T-helper 17 cell (primary cell): ENCODE results near the gene ATP6V1B1. TPM values are rescaled to one million over a fixed set of nuclear protein-coding genes. Genes with fewer than 3 reads are reported as not detected.

ENCODE experiments used
- ATAC-seq: fragments of 150-1000 bp; cut with Tn5 transposase; 2 replicates; pipeline ENCODE4 v1.10.0; 2021; ENCODE audit warnings: mild to moderate bottlenecking, moderate library complexity
- DNase-seq, 3 donors: peaks; one replicate each; pipeline versions ENCODE4 v3.0.0 to v3.0.0-alpha.2; 2020 to 2021
- H3K9me3 ChIP-seq: one replicate; pipeline ENCODE4 v1.7.0; 2013; ENCODE audit warnings: low read length, mild to moderate bottlenecking; ENCODE audit not compliant: control insufficient read depth, poor library complexity, severe bottlenecking
- H3K27ac Mint-ChIP-seq: one replicate; pipeline ENCODE4 v1.8.0; 2022; ENCODE audit warnings: mild to moderate bottlenecking, moderate library complexity, mixed read lengths
- H3K27me3 Mint-ChIP-seq: one replicate; pipeline ENCODE4 v1.8.0; 2022; ENCODE audit warnings: mixed read lengths
- H3K36me3 Mint-ChIP-seq: one replicate; pipeline ENCODE4 v1.8.0; 2022; ENCODE audit warnings: low read depth, mixed read lengths
- H3K4me1 Mint-ChIP-seq: one replicate; pipeline ENCODE4 v1.8.0; 2022; ENCODE audit warnings: mild to moderate bottlenecking, mixed read lengths
- H3K4me3 Mint-ChIP-seq: one replicate; pipeline ENCODE4 v1.8.0; 2022; ENCODE audit warnings: mild to moderate bottlenecking, moderate library complexity, mixed read lengths
- total RNA-seq, 4 donors: library from RNA in 2 of 4; stranded (reverse) in 2 of 4; gene quantifications; one replicate each; pipeline ENCODE4 v1.2.3 and lab custom pipeline; 2022 to 2026

Gene ATP6V1B1
- total RNA-seq, 2 donors from 2014 or later: not detected

DNA sequence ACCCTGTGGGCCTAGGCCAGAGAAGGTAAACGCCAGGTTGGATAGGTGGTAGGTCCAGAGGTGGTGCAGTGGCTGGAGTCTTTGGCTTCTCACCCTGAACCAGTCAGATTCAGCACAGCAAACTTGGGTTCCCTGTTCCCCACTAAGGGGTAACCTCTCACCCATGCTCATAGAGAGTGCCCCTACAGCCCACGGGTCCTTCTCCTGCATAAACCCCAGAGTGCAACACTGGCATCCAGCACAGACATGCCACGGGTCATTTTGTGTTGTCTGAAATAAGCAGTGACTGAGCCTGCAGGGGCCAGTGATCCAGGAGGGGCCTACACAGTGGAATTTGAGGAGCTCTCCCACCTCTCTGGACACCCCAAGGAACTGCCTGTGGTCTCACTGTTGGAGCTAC is 40.5 kb upstream of the ATP6V1B1 start:
- no peak for ATAC-seq
- no peak overlapping the region for H3K27ac Mint-ChIP-seq

GRCh38 chr2:70895998-70896764 is 39.5 kb upstream of the ATP6V1B1 start:
- Mint-ChIP-seq H3K27ac (no peak overlapping the region), H3K4me1 (peaks cover 25% of the 10 kb centered on the region), H3K36me3 (peaks cover 16% of the 10 kb centered on the region), H3K4me3 (no peak overlapping the region), H3K27me3 (peaks cover 96% of the 10 kb centered on the region)
- H3K9me3 ChIP-seq: no peaks in the 10 kb centered on the region
- ATAC-seq (no peak), DNase-seq (no peak)

More for the DNA sequence above, 40.5 kb upstream of the ATP6V1B1 start:
- no peaks in the 10 kb centered on the region for H3K9me3 ChIP-seq
- peaks cover 16% of the 10 kb centered on the region for H3K36me3 Mint-ChIP-seq
- DNase-seq: no peak
- H3K27me3 Mint-ChIP-seq: peaks cover 99% of the 10 kb centered on the region
- H3K4me1 Mint-ChIP-seq: peaks cover 22% of the 10 kb centered on the region
- H3K4me3 Mint-ChIP-seq: no peak overlapping the region

GRCh38 chr2:70896765-70897202 is 38.9 kb upstream of the ATP6V1B1 start:
- DNase-seq (no peak), ATAC-seq (no peak)
- H3K4me3 Mint-ChIP-seq: no peak overlapping the region
- no peaks in the 10 kb centered on the region for H3K9me3 ChIP-seq
- H3K27me3 Mint-ChIP-seq: peaks cover 96% of the 10 kb centered on the region
- H3K36me3 Mint-ChIP-seq: peaks cover 16% of the 10 kb centered on the region
- peaks cover 29% of the 10 kb centered on the region for H3K4me1 Mint-ChIP-seq
- no peak overlapping the region for H3K27ac Mint-ChIP-seq

DNA sequence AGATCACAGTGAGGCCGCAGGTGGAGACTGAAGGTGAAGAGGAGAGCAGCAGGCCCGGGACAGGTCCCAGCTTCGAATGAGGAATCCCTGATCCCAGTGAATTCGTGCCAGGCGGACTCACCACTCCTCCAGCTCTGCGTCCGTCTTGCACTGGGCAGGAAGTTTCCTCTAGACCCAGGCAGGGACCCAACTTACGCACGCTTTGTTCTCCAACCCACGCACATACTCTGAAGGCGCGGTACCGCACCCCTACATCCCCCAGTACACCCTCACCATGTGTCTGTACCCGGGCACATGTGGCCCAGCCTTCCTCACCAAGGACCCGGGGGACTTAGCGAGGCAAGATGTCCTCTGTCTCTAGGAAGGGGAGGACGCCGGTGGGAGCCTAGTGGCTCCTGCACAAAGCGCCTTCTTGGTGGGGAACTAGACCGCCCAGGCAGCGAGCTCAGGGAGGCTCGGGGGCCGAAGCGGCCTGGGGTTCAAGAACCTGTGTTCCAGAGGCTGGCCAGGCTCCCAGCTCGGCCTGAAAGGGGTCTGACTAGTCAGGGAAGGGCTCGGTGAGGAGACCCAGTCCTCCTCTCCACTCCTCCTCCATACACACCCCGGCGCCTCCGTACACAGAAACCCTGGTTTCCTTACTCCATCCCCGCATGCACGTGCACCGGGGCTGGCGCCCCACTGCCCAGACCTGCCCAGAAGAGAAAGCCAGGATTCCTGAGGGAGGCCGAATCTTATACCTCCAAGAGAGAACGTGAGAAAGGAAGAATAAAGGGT is 38.3 kb upstream of the ATP6V1B1 start:
- ATAC-seq: no peak
- H3K27me3 Mint-ChIP-seq: peaks cover 96% of the 10 kb centered on the region
- no peak overlapping the region for H3K27ac Mint-ChIP-seq
- H3K4me3 Mint-ChIP-seq: no peak overlapping the region
- peaks cover 16% of the 10 kb centered on the region for H3K36me3 Mint-ChIP-seq
- H3K9me3 ChIP-seq: no peaks in the 10 kb centered on the region
- no peak for DNase-seq
- peaks cover 32% of the 10 kb centered on the region for H3K4me1 Mint-ChIP-seq

GRCh38 chr2:70897977-70898226 is 37.8 kb upstream of the ATP6V1B1 start:
- Mint-ChIP-seq H3K36me3 (peaks cover 16% of the 10 kb centered on the region), H3K4me1 (peaks cover 29% of the 10 kb centered on the region), H3K27me3 (peaks cover 95% of the 10 kb centered on the region), H3K27ac (no peak overlapping the region), H3K4me3 (no peak overlapping the region)
- no peak for ATAC-seq
- H3K9me3 ChIP-seq: no peaks in the 10 kb centered on the region
- DNase-seq: no peak

GRCh38 chr2:70898363-70899240 is 37.1 kb upstream of the ATP6V1B1 start:
- ATAC-seq (no peak), DNase-seq (no peak)
- Mint-ChIP-seq H3K4me1 (peaks cover 29% of the 10 kb centered on the region), H3K4me3 (no peak overlapping the region), H3K36me3 (peaks cover 14% of the 10 kb centered on the region), H3K27ac (no peak overlapping the region), H3K27me3 (peaks cover 91% of the 10 kb centered on the region)
- no peaks in the 10 kb centered on the region for H3K9me3 ChIP-seq

DNA sequence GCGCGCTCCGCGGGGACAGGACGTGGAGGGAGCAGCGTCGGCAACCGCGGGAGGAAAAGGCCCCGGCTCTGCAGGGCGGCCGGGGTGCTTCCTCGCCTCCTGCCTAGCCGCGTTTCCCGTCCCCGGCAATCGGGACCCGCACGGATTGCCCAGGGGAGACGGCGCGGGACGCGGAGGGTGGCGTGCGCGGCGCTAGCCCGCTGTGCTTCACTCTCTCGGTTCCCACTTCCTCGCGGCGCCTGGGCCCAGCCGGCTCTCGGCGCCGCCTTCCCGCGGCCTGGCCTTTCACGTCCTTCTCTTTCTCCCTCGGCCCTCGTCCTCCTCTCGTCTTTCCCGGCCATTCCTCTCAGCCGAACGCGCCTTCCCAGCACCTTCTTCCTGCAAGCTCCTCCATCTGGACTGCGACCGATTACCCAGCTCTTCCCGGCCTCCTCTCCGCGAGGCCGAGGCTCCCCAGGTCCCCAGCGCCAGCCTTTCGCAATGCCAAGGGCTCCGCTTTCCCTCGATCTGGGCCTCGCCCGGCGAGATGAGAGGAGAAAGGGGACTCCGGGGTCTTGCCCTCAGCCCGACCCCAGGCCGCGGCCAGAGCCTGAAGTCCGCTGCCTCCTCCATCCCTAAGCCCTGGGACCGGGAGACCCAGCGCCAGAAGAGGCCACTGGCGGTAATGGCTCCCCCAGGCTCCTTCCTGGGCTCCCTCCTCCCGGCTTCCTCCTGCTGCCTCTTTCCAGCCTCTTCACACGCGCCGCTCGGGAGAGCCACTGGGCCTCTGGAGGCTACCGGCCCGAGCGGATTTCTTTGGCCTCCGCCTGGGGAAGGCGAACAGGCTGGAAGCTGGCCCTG is 34.3 kb upstream of the ATP6V1B1 start:
- no peaks in the 10 kb centered on the region for H3K9me3 ChIP-seq
- ATAC-seq: peak; percentile 36
- H3K27me3 Mint-ChIP-seq: peaks cover 90% of the 10 kb centered on the region
- H3K4me3 Mint-ChIP-seq: peak overlapping the region; percentile 88
- DNase-seq: no peak
- peaks cover 23% of the 10 kb centered on the region for H3K4me1 Mint-ChIP-seq
- H3K27ac Mint-ChIP-seq: no peak overlapping the region
- H3K36me3 Mint-ChIP-seq: peaks cover 6% of the 10 kb centered on the region

DNA sequence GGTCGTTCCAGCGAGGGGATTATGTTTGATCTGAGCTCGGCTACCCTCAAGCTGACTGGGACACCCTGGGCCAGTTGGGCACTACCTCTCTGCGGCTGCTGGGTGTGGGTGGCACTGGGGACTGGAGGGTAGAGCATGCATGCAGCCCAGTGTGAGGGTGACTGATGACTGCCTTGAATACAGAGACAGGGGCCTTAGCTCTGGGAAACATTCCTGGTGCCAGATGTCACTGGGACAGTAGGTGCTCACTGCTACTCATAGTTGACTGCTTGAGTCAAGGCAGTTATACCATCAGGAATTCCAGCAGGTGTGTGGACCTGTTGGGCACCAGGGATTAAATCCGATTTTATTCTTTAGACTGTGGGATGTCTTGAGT is 33.6 kb upstream of the ATP6V1B1 start:
- no peak for DNase-seq
- Mint-ChIP-seq H3K4me1 (peaks cover 25% of the 10 kb centered on the region), H3K4me3 (peak overlapping the region; percentile 88), H3K27me3 (peaks cover 90% of the 10 kb centered on the region), H3K27ac (no peak overlapping the region), H3K36me3 (peaks cover 6% of the 10 kb centered on the region)
- no peaks in the 10 kb centered on the region for H3K9me3 ChIP-seq
- ATAC-seq: no peak

GRCh38 chr2:70902579-70902978 is 33.1 kb upstream of the ATP6V1B1 start:
- no peak for ATAC-seq
- peak overlapping the region; percentile 88 for H3K4me3 Mint-ChIP-seq
- no peaks in the 10 kb centered on the region for H3K9me3 ChIP-seq
- H3K4me1 Mint-ChIP-seq: peaks cover 25% of the 10 kb centered on the region
- peaks cover 90% of the 10 kb centered on the region for H3K27me3 Mint-ChIP-seq
- DNase-seq: no peak
- H3K36me3 Mint-ChIP-seq: peaks cover 6% of the 10 kb centered on the region
- H3K27ac Mint-ChIP-seq: no peak overlapping the region

GRCh38 chr2:70903171-70903570 is 32.5 kb upstream of the ATP6V1B1 start:
- DNase-seq: no peak
- no peaks in the 10 kb centered on the region for H3K9me3 ChIP-seq
- no peak overlapping the region for H3K27ac Mint-ChIP-seq
- H3K4me1 Mint-ChIP-seq: peaks cover 23% of the 10 kb centered on the region
- no peak overlapping the region for H3K4me3 Mint-ChIP-seq
- ATAC-seq: no peak
- peaks cover 88% of the 10 kb centered on the region for H3K27me3 Mint-ChIP-seq
- H3K36me3 Mint-ChIP-seq: peaks cover 6% of the 10 kb centered on the region

- ATAC-seq (no peak), DNase-seq (no peak)
- no peaks in the 10 kb centered on the region for H3K9me3 ChIP-seq
- H3K4me3 Mint-ChIP-seq: no peak overlapping the region
- peaks cover 88% of the 10 kb centered on the region for H3K27me3 Mint-ChIP-seq
- H3K4me1 Mint-ChIP-seq: peaks cover 23% of the 10 kb centered on the region
- no peak overlapping the region for H3K27ac Mint-ChIP-seq
- peaks cover 3% of the 10 kb centered on the region for H3K36me3 Mint-ChIP-seq
Observed at GRCh38 chr2:70903641-70904340, 31.9 kb upstream of the ATP6V1B1 start.
